Measurements from ENCODE around the gene POLR2E. TPM values are rescaled to one million over a fixed set of nuclear protein-coding genes. Genes with fewer than 3 reads are reported as not detected.

Gene POLR2E
- total and polyA plus RNA-seq, 2 of the 13 experiments (the other 11 are each of a cell fraction or from before 2014, with no cell fraction given): 140 to 272 TPM

GRCh38 chr19:1046117-1046626 is 49.0 kb downstream of the POLR2E start (continued):
- TF ChIP-seq ZNF232 (CRISPR knock-in tag; IDR thresholded peaks at IDR 0.05; ENCODE audit: borderline replicate concordance) (0 out of 2 replicates have a peak, but pooled peaks have one; percentile 66), ZSCAN5A (CRISPR knock-in tag; IDR thresholded peaks at IDR 0.05; ENCODE audit: borderline replicate concordance) (no peak), KLF15 (CRISPR knock-in tag; IDR thresholded peaks at IDR 0.05; ENCODE audit: borderline replicate concordance) (no peak), SMC3 (IDR thresholded peaks at IDR 0.05; ENCODE audit: low read length) (no peak), CCAR2 (optimal IDR thresholded peaks at IDR 0.05; ENCODE audit: low read depth, low read length) (no peak), ZNF850 (CRISPR knock-in tag; conservative IDR thresholded peaks at IDR 0.05) (no peak), ZNF207 (IDR thresholded peaks at IDR 0.05; ENCODE audit: borderline replicate concordance) (no peak), FOXP4 (CRISPR knock-in tag; IDR thresholded peaks at IDR 0.05) (0 out of 2 replicates have a peak, but pooled peaks have one; percentile 26), HCFC1 (IDR thresholded peaks at IDR 0.05; ENCODE audit: low read depth, low read length) (no peak), TFDP1 (CRISPR knock-in tag; IDR thresholded peaks at IDR 0.05; ENCODE audit: borderline replicate concordance) (peak; percentile 95), ZNF597 (CRISPR knock-in tag; IDR thresholded peaks at IDR 0.05) (no peak), MEIS1 (CRISPR knock-in tag; IDR thresholded peaks at IDR 0.05; ENCODE audit: borderline replicate concordance) (no peak), ZNF788 (CRISPR knock-in tag; IDR thresholded peaks at IDR 0.05; ENCODE audit: borderline replicate concordance) (no peak), ZSCAN21 (CRISPR knock-in tag; IDR thresholded peaks at IDR 0.05; ENCODE audit: borderline replicate concordance) (no peak), CHD2 (IDR thresholded peaks at IDR 0.05; ENCODE audit: low read depth, low read length) (no peak), HES4 (CRISPR knock-in tag; IDR thresholded peaks at IDR 0.05; ENCODE audit: borderline replicate concordance) (peak; percentile 80), RBM39 (IDR thresholded peaks at IDR 0.05; ENCODE audit: low read depth, low read length, poor library complexity, severe bottlenecking) (no peak), CC2D1A (CRISPR knock-in tag; IDR thresholded peaks at IDR 0.05) (no peak), RAD51 (IDR thresholded peaks at IDR 0.05; ENCODE audit: borderline replicate concordance) (no peak), ZBTB10 (CRISPR knock-in tag; IDR thresholded peaks at IDR 0.05; ENCODE audit: borderline replicate concordance) (0 out of 2 replicates have a peak, but pooled peaks have one; percentile 46), SRY (CRISPR knock-in tag; IDR thresholded peaks at IDR 0.05) (no peak), SKI (IDR thresholded peaks at IDR 0.05; ENCODE audit: partially characterized antibody) (no peak)
